OCI-LY7 (cell line): ENCODE results near the gene ZNF879.

Source experiments
- CTCF ChIP-seq: fragments of 200-600 bp; sonication (generic); conservative IDR thresholded peaks from 2 replicates; pipeline ENCODE4 v1.5.1; 2014; ENCODE audit warnings: mild to moderate bottlenecking, antibody characterized with exemption, low read length, moderate library complexity, mixed read lengths
- EZH2phosphoT487 ChIP-seq: fragments of 200-600 bp; sonication (generic); IDR thresholded peaks from 2 replicates; pipeline ENCODE4 v1.6.1; 2018; ENCODE audit warnings: low read depth, borderline replicate concordance, mild to moderate bottlenecking, mixed run types, antibody characterized with exemption, low read length, moderate library complexity, mixed read lengths

GRCh38 chr5:179065703-179066102 lies 42.1 kb downstream of the ZNF879 start:
- TF ChIP-seq CTCF (no peak), EZH2phosphoT487 (no peak)
